K562 (cell line): ENCODE measurements around the gene VDAC2. TPM values are rescaled to one million over a fixed set of nuclear protein-coding genes. Genes with fewer than 3 reads are reported as not detected.

ENCODE experiments used
- CHD7 ChIP-seq: fragments of 200-600 bp; sonication (generic); IDR thresholded peaks from one replicate; pipeline ENCODE4 v1.6.1; 2012; ENCODE audit warnings: mild to moderate bottlenecking, low read depth, low read length, inconsistent platforms
- NFIC ChIP-seq: fragments of 450-650 bp; IDR thresholded peaks from 2 replicates; pipeline ENCODE4 v1.6.1; 2017; ENCODE audit warnings: mild to moderate bottlenecking, inconsistent platforms
- polyA plus RNA-seq, 8 experiments: library from polyadenylated mRNA; depleted of rRNA in 4 of 8; stranded (reverse) in 5 of 8; unstranded in 3 of 8; fragments of >200 nt; fragmentation: Nextera tagmentation in 2 of 8; fragmentation: Illumina TruSeq in 1 of 8; extraction: Ambion mirVana in 2 of 8; extraction: Trizol in 1 of 8; gene quantifications; 2 replicates each; pipeline versions ENCODE4 v1.2.1 to v1.2.3, GENCODE V29; 2011 to 2014; ENCODE audit warnings: inconsistent platforms in 1 of 8, missing spikeins in 1 of 8
- total RNA-seq, 7 experiments: library from RNA; depleted of rRNA in 6 of 7; stranded (reverse); fragments of >200 nt in 6 of 7; fragmentation: Illumina TruSeq in 2 of 7; extraction: Trizol in 2 of 7; gene quantifications; 2 replicates each; pipeline versions ENCODE4 v1.2.1 to v1.2.3, GENCODE V29; 2011 to 2021; ENCODE audit warnings: low replicate concordance in 1 of 7

Gene VDAC2
- total and polyA plus RNA-seq, 9 of the 15 experiments (the other 6 are each of a cell fraction or from before 2014, with no cell fraction given): 139 to 450 (median 250) TPM

DNA sequence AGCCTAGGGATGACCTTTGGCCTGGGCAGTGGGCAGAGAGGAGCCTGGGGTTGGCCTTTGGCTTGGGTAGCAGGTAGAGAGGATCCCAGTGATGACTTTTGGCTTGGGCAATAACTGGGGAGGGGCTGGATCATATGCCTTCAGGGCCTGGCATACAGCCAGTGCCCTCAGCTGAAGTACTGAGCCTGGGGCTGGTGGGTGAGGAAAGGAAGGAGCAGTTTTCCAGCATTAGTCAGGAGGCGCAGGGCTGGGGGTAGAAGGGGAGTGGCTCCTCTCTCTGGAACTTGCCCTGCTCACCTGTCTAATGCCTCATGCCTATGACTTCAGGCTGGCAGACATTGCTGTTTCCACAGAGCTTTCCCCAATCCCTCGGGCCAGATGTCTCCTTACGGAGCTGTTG, 40.3 kb downstream of the VDAC2 start (continued):
- TF ChIP-seq CHD7 (no peak), NFIC (peak; percentile 24; the same call in 1 of the 2 replicates)
